GM18870 (cell line): Measurements from ENCODE around the gene PNKD.

Experiments used
- ATAC-seq: cut with Tn5 transposase; IDR thresholded peaks from one replicate; pipeline ENCODE4 v1.9.1; 2021; ENCODE audit warnings: moderate library complexity; ENCODE audit not compliant: unreplicated experiment

PNKD gene, protein sequence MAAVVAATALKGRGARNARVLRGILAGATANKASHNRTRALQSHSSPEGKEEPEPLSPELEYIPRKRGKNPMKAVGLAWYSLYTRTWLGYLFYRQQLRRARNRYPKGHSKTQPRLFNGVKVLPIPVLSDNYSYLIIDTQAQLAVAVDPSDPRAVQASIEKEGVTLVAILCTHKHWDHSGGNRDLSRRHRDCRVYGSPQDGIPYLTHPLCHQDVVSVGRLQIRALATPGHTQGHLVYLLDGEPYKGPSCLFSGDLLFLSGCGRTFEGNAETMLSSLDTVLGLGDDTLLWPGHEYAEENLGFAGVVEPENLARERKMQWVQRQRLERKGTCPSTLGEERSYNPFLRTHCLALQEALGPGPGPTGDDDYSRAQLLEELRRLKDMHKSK

DNA sequence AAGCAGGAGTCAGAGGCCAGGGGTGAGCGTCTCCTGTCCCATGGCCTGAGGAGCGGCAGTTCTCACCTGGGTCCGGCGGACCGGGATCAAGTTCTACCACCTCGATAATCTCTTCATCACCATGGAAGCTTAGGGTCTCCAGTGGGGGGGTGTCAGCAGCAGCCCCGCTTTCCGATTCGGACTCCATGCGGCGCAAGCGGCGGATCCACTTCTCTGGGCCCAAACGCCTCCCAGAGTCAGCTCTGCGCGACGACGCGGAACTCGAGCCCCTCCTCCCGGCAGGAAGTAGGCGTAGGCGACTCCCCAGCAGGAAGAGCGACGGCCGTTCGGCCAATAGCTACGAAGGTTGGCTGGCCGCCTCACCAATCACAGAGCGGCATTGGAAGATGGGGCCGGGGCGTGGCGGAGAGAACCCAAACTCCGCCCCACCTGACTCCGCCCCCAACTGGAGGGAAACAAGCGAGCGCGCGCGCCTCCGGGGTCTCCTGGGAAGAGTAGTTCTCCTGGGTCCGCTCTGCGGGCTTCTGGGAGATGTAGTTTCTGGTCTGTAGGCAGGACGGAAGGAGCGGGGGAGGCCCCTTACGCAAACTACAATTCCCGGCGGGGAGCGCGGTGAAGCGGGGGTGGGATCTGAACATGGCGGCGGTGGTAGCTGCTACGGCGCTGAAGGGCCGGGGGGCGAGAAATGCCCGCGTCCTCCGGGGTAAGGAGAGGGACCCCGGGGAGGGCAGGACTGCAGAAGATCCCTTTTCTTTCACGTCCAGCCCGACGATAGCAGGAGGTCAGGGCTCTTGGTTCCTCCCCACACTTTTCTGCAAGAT, at the start of gene PNKD, which contains the start of gene AAMP:
TSS of gene PNKD (plus strand) at position 620 of the 821 bp plus-strand sequence. CDS start at position 637, 17 bp downstream.
TSS of gene AAMP (minus strand) at position 238 of the 821 bp plus-strand sequence. CDS start at position 187, 51 bp downstream.
- ATAC-seq = peak; percentile 86

DNA sequence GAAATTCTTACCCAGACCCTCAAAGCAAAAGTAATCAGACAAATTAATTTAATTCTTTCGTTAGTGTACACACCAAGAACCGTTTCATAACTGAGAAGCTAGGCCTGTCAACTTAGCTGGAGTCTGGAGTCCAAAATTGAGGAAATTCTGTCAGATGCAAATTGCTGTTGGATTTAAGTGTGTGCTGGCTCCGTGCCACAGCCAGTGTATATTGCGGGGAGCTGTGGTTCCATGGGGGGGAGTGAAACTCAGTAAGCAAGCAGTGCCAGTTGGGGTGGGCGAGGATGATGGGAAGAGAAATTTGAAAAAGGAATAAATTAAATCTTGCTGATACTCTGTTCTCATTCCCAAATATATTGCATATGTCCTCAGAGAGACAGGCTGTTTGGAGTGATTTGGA, 49.3 kb upstream of the PNKD start:
- no peak for ATAC-seq

DNA sequence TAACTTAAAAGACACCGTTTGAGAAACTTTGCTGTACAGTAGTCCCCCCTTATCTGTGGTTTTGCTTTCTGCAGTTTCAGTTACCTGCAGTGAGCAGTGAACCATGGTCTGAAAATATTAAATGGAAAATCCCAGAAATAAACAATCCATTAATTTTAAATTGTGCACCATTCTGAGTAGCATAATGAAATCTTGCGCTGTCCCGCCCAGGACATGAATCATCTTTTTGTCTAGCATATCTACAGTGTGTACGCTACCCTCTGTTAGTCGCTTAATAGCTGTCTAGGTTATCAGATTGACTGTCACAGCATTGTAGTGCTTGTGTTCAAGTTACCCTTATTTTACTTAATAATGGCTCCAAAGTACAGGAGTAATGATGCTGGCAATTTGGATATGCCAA, 47.3 kb upstream of the PNKD start:
- no peak for ATAC-seq

DNA sequence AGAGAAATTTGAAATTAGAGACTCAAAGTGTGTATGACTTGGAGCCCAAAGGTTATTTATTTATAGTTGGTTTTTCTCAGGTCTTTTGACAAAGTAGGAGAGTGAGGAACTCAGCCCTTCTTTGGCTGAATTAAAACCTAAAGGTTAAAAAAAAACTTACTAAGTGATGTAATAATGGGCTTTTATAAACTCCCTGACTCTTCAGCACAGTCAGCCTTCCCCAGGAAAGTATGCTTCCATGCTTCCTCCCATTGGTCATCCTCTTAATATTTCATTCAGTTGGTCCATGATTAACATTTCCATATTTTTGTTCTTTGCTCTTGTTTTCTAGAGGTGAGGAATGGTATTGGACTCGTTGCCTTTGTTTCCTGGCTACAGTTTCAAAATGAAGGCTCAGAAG, 46.1 kb upstream of the PNKD start:
- ATAC-seq = no peak

GRCh38 chr2:218226903-218227302, 43.4 kb upstream of the PNKD start:
- no peak for ATAC-seq

DNA sequence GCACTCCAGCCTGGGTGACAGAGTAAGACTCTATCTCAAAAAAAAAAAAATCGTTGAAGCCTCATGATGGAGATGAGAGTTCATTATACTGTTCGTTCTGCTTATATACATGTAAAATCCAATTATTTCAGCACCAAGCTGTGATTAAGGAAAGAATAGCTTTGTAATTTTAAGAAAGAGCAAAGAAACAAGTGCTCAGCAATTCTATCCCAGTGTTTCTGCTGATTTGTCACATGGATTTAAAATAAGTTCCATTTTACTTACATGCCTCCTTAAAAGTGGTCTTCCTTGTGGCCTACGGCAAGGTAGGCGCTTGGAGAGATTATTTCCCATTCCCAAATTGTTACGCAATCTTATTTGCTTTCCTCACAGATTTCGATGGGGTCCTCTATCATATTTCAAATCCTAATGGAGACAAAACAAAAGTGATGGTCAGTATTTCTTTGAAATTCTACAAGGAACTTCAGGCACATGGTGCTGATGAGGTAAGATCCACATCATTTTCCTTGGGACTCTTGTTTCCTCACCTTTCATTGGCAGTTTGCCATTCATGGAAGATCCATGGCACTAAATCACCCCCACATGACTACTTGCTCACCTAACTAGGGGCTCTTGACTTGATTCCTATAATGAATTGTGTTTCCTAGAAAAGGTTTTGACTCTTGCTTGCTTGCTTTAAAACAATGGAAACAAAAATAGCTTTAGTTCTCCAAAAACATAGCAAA, 41.8 kb upstream of the PNKD start:
- no peak for ATAC-seq

DNA sequence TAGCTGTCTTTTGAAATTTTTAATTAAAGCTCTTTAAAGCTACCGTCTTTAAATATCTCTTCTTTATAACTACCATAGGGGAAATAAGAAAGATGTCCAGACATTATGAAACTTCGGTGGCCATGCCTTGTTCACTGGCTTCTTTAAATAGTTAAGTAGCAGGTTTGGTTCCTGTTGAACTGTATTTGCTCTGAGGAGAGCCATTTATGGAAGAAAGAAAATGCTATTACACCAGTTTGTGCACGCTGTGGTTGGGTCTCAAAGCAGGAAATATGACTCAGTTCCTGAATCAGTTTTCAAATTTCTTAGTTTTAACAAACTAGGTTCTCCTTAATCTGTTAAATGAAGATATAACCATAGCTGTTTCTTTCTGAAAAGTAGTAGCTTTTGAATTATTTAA, 41.1 kb upstream of the PNKD start:
- ATAC-seq = peak; percentile 87

DNA sequence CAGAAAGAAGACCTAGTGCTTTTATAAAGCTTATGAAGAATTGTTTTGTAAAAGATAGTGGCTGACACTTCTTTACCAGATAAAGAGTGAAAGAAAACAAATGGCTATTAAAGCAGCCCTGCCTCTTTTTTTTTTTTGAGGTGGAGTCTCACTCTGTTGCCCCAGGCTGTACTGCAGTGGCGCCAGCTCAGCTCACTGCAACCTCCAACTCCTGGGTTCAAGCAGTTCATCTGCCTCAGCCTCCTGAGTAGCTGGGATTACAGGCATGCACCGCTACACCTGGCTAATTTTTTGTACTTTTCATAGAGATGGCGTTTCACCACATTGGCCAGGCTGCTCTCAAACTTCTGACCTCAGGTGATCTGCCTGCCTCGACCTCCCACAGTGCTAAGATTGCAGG, 40.5 kb upstream of the PNKD start:
- ATAC-seq = no peak

DNA sequence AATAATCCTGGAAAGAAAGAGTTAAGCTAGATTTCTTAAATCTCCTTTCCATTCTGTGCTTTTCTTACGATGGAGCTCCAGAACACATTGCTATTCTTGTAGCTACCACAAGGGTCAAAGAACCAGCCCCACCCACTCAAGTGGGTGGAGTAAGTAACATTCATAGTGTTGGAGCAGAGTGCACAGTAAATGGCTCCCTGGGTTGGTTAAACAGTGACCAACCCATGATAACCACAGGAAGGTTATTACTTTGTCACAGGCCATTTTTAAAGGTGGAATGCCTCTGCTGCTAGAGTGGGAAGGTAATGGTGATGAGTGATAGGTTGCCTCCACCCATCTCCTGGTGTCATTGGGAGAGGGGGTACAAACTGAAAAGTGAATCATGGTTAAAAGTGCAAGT, 39.4 kb upstream of the PNKD start:
- peak; percentile 66 for ATAC-seq

DNA sequence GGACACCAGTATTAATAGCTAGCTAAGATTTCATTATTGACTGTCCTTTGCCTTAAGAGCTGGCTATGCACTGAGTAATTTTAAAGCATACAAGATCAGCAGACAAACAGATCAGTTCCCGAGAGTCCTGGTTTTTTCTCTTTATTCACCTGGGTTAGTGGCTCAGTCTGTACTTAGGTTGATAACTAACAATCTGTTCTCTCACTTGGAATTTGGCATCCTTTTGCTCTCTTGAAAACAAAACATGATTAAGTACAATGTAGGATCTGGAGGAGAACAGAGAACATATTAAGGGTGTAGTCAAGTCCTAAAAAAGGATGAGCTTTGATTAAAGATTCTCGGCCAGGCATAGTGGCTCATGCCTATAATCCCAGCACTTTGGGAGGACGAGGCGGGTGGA, 36.8 kb upstream of the PNKD start:
- no peak for ATAC-seq

DNA sequence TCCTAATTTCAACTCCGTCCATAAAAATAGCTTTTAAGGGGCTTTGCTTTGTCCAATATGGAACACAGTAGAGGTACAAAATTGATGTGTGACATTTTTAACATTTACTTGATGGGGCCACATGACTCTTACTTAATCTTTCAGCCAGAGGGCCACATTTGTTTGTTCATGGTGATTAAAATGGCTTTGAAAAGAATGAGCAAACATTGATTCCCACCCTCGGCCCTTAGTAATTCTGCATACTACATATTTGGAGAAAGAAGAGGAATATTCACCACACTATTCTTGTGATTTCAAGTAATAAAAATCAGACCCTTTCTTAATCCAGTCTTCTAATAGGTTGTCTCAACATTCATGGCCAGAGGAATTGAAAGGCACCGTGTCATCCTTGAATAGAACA, 35.8 kb upstream of the PNKD start:
- ATAC-seq = no peak

GRCh38 chr2:218235017-218235416, 35.3 kb upstream of the PNKD start:
- no peak for ATAC-seq

DNA sequence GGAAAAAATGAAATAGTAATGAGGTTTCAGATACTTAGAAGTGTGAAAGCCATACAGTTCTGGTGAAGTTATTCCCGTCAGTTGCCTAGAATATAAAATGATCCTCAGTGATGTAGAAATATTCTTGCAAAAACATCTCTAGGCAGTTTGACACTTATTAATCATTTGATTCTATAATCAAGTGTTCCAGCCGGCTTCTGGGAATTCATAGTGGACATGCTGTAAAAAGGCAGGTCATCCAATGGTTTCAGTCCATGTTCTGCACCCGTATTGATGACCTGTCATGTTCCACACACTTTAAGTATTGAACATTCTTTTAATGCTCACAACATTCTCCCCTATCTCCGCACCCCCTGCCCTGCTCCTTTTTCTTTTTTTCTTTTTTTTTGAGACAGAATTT, 33.5 kb upstream of the PNKD start:
- no peak for ATAC-seq

DNA sequence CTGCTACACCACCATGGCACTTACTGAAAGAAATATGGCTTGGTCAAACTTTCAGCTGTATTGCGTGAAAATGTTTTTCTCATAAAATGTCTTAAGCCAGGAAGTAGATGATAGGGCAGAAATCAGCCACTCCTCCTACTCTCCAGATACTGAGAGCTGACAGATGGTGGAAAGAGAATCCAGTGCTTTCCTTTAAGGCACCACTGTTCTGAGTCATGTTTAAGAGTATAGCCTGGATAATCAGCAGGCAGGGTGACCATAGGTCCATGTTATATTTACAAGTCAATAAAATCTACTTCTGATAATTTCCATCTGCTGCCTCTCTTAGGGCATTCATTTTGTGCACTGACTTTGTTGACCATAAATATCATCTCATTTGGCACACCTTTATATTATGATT, 31.4 kb upstream of the PNKD start:
- no peak for ATAC-seq

- ATAC-seq = no peak
These were observed 26.1 kb upstream of the PNKD start for GRCh38 chr2:218244204-218244603.

DNA sequence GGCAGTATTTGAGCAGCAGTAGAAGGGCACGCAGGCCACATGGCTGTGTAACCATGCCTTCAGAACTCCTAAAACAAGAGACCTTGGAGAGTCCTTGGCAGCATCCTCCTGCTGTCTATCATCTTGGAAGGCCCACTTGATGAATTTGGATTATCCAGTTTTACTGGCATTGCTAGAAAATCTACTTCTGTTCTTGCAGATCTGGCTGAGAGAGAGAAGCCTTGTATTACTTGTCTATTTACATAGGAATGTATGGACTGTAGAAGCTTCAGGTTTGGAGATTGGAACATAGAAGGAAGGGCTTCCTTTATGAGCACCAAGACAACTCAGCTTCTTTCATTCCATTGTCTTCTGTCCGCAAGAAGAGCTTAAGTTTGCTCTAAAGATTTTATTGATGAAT, 25.7 kb upstream of the PNKD start:
- ATAC-seq = no peak

DNA sequence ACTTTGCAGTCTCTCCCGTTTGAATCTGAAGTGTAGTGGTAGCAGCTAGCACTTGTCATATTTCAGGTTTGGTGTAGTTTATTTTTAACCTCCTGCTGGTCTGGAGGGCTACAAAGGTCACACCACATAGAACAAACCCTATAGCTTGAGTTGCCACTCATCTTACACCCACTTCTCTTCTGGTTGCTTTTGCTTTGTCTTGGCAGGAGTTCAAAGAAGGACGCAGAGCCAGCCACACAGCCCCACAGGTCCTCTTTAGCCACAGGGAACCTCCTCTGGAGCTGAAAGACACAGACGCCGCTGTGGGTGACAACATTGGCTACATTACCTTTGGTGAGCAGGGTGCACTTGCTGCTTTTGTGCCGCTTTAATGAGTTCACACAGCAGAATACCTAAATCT, 25.1 kb upstream of the PNKD start:
- no peak for ATAC-seq

- ATAC-seq = no peak
These were observed 20.6 kb upstream of the PNKD start for GRCh38 chr2:218249691-218250090.

GRCh38 chr2:218252509-218253231, 17.6 kb upstream of the PNKD start:
- no peak for ATAC-seq

DNA sequence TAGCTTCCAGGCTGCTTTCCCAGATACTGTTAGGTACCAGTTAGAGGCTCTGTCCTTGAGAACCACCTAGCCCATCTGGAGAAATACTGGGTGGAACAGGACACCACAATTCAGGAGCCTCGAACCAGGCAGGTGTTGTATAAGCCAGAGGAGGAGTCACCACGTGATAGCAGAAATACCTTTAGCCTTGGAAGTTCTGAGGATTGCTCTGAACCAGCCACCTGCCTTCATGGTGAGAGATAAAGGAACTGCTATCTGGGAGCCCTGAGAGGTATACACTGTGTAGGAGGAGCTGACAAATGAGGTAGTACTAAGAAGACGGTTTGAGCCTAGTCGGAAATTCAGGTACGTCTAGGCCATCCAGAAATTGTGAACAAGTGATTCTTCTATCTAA, 17.1 kb upstream of the PNKD start:
- no peak for ATAC-seq

GRCh38 chr2:218255446-218255845, 14.9 kb upstream of the PNKD start:
- ATAC-seq = no peak
